ENCODE results near the gene DYNLRB1.

DNA sequence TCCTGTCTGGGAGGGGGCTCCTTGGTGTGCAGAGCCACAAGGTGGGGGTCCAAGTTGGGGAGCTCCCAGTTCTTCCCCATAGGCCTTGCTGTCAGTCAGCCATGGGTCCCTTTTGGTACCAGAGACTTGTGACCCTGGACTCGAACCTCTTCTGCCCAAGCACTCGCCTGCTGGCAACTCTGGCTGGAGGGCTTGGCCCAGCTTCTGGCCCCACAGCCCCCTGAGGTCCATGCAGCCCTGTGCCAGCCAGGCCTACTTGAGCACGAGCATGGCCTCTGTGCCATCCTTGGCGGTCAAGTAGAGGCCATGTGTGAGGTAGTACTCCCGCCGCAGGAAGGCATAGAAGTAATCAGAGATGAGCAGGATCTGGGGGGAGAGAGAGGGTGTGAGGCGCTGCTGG, 44.4 kb downstream of the DYNLRB1 start:
- TF ChIP-seq CTCF (conservative IDR thresholded peaks at IDR 0.05; ENCODE audit: low read length) (no peak), EZH2phosphoT487 (IDR thresholded peaks at IDR 0.05; ENCODE audit: borderline replicate concordance) (no peak)

Data from Loucy (cell line).